NCI-H82 treated with DMSO at 0.1 percent for 48 hours (cell line): ENCODE data around the gene MS4A8.
A peak's percentile ranks its signal among the peaks of the same experiment; 100 is the strongest.

Experiments used
- DNase-seq: peaks from one replicate; lab custom pipeline; 2025; ENCODE audit not compliant: unreplicated experiment; lab: John Stamatoyannopoulos, UW

Gene MS4A8

DNA sequence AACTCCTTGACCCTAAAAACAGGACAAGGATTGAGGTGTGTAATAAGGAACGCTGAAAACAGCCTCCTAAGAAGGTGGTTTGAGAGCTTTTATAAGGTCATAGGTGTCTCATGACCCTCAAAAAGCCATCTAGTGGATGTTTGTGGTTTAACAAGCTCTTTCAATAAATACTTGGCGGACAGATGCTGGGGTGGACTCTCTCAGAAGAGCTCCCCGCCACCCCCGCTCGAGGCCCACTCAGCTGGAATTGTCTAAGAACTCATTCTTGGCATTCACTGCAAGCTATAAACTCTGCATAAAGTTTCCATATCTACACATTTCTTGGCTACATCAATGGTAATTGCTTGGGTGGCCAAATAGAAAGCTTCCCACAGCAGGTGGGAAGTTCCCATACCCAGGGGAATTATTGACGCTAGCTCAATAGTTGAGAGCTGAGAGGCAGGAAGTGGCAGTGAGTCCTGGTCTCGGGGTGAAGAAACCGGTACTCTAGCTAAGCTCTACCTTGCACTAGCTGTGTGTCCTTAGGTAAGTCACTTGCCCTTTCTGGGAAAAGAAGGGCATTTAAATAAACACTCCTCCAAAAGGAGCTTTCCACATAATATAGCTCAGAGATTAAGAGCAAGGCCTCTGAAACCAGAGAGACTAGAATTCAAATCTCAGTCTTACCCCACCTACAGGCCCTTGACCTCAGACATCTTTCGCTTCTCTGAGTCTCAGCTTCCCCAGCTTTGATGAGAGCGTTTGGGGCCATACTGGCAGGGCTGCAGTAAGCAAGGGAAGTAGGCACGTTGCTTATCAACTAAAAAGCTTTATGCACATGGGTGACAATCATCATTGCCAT, 63.7 kb downstream of the MS4A8 start:
- peak; percentile 0 for DNase-seq

DNA sequence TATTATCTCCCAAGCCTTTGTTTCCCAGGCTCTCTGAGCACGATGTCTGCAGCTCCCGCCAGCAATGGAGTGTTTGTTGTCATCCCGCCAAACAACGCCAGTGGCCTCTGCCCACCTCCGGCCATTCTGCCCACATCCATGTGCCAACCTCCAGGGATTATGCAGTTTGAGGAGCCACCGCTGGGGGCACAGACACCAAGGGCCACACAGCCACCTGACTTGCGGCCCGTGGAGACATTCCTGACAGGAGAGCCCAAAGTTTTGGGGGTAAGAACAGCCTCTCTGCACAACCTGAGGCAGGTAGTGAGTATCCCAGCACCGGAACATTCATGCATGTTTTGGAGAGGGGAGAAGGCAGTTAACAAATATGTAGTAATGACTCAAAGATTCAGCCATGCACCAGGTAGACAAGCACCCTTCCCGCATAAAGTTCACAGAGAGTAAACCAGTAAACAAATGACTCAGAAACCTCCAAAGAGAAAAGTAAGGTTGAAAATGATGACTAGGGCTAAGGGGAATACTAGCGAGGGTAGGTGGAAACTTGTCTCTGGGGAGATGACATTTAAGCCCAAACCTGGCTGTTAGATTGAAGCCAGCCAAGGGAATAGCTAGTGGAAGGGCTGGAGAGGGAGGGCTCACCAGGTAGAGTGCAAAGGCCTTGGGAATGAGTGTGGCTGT, 64.4 kb downstream of the MS4A8 start:
- no peak for DNase-seq

DNA sequence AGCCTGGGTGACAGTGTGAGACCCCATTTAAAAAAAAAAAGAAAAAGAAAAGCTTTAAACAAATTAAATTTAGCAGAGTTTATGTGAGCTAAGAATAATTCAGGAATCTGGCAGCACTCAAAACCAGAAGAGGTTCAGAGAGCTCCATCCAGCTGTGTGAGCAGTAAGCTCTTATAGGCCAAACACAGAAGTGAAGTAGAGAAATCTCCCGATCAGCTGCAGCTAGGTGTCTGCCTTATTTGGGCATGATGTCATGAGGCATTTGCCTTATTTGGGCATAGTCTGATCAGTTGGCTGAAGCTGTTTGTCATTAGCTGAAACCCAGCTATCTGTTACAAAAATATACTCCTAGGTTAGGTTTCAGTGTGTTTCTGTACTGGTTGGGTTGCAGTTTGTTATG, 65.5 kb downstream of the MS4A8 start:
- no peak for DNase-seq

DNA sequence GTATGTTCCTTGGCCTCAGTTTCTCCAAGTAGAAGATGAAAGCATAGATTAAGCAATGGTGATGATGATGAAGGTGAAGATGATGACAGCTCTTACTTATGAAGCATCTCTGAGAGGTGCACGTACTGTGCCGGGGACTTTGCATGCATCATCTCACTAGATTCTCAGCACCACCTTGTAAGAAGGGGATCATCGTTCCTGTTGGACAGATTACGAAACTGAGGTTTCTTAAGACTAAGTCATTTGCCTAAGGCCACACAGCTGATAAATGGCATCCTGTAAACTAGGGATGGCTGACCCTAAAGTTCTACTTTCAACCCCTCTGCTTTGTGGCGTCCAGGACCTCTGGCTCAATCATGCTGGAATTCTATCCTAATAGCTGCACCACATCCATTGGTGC, 65.9 kb downstream of the MS4A8 start:
- no peak for DNase-seq
